DOHH2 (cell line): ENCODE measurements around the gene SRRM2.

Source experiments
- EZH2phosphoT487 ChIP-seq: fragments of 200-600 bp; sonication (generic); IDR thresholded peaks from 2 replicates; pipeline ENCODE4 v1.6.1; 2017; ENCODE audit warnings: borderline replicate concordance, mild to moderate bottlenecking, antibody characterized with exemption, low read length, moderate library complexity, mixed read lengths
- TF ChIP-seq, protein P1 (sequence below): fragments of 200-600 bp; sonication (generic); IDR thresholded peaks from one replicate; pipeline ENCODE4 v1.5.1; 2014; ENCODE audit warnings: antibody characterized with exemption, mild to moderate bottlenecking, low read depth, low read length; ENCODE audit not compliant: poor library complexity, severe bottlenecking

- TF ChIP-seq, protein P1, sequence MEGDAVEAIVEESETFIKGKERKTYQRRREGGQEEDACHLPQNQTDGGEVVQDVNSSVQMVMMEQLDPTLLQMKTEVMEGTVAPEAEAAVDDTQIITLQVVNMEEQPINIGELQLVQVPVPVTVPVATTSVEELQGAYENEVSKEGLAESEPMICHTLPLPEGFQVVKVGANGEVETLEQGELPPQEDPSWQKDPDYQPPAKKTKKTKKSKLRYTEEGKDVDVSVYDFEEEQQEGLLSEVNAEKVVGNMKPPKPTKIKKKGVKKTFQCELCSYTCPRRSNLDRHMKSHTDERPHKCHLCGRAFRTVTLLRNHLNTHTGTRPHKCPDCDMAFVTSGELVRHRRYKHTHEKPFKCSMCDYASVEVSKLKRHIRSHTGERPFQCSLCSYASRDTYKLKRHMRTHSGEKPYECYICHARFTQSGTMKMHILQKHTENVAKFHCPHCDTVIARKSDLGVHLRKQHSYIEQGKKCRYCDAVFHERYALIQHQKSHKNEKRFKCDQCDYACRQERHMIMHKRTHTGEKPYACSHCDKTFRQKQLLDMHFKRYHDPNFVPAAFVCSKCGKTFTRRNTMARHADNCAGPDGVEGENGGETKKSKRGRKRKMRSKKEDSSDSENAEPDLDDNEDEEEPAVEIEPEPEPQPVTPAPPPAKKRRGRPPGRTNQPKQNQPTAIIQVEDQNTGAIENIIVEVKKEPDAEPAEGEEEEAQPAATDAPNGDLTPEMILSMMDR = no peak
- no peak for TF ChIP-seq EZH2phosphoT487
Measured at GRCh38 chr16:2751577-2752034, 832 bp upstream of the SRRM2 start.
